Kidney glomerular epithelial cell (primary cell): ENCODE data around the gene C2CD4B.
A peak's percentile ranks its signal among the peaks of the same experiment; 100 is the strongest.

Experiments used
- DNase-seq: peaks from one replicate; lab custom pipeline; 2025; lab: John Stamatoyannopoulos, UW

The C2CD4B gene

DNA sequence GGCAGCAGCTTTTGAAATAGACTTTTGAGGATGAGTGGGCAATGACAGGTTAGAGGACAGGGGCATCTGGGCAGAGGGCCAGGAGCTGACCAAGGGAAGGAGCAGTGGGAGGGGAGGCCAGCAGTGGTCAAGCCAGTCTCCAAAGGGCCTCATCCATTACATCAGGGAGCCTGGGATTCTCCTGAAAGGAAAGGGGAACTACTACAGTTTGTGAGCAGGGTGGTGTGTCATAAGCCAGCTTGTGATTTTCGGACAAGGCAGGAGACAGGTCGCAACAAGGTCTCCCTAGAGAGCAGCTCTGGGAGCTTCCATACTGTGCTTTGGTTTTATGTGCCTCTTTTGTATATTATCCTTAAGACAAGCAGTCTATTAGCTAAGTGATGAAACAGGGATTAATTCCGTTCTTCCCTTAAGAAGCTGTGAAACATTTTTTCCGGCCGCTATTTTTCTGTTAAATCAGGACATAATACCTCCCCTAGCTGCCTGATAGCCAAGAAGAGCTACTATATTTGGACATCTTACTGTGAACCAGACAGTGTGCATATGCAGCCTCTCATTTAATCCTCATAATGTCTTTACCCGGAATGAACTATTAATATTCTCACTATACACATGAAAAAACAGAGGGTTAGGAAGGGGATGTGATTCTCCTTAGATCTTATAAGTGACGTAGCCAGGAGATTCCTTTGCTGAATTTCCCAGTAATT lies 46.4 kb downstream of the C2CD4B start:
- peak; percentile 13 for DNase-seq

DNA sequence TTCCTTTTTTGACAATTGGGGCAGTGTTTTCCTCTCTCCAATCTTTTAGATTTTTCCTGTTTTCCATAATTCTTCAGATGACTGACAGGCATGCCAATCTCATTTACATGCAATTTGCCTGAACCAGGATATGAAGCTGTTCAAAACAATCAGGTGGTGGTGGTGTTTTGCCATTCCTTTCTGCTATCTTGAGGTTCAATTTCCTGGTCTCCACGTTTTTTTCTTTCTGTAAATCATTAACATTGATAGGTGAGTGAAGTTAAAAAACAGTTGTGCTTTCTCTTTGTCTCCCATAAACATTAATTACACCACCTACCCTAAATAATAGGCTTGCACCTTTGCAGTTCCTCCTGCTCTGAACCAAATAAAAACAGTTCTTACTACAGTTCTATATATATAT lies 49.2 kb downstream of the C2CD4B start:
- DNase-seq = peak; percentile 59
